WTC11 (cell line): Measurements from ENCODE around the gene SHLD1. TPM values are rescaled to one million over a fixed set of nuclear protein-coding genes. Genes with fewer than 3 reads are reported as not detected.
"Not testable (repeated sequence)": the region's sequence is repeated elsewhere in the genome, so short reads cannot be mapped to it uniquely, and the experiment has no call there.

Experiments
- ATAC-seq: fragments of 200-7000 bp; cut with Tn5 transposase; 2 replicates; pipeline ENCODE4 v1.10.0; 2021; ENCODE audit warnings: mild to moderate bottlenecking, moderate library complexity
- CTCF ChIA-PET: fragments of 300-600 bp; sonication (Branson Sonifier 250); formaldehyde crosslinking; loops from one replicate; lab custom pipeline; 2021; ENCODE audit warnings: antibody characterized with exemption; lab: Charles Lee
- POLR2A ChIA-PET: fragments of 350-600 bp; sonication (Branson Sonifier 250); formaldehyde crosslinking; loops from one replicate; lab custom pipeline; 2021; ENCODE audit warnings: antibody characterized with exemption; lab: Charles Lee
- DNase-seq: peaks from one replicate; pipeline ENCODE4 v3.0.0; 2021; ENCODE audit warnings: low spot score
- H3K27ac Mint-ChIP-seq: 2 replicates; pipeline ENCODE4 v1.8.0; 2021; ENCODE audit warnings: mixed read lengths
- H3K27me3 Mint-ChIP-seq: 2 replicates; pipeline ENCODE4 v1.8.0; 2021; ENCODE audit warnings: low read depth, mild to moderate bottlenecking, moderate library complexity, mixed read lengths
- H3K36me3 Mint-ChIP-seq: 2 replicates; pipeline ENCODE4 v1.8.0; 2021; ENCODE audit warnings: mixed read lengths
- H3K4me1 Mint-ChIP-seq: 2 replicates; pipeline ENCODE4 v1.8.0; 2022; ENCODE audit warnings: mixed read lengths
- H3K4me3 Mint-ChIP-seq: 2 replicates; pipeline ENCODE4 v1.8.0; 2021; ENCODE audit warnings: mild to moderate bottlenecking, moderate library complexity, mixed read lengths
- H3K9me3 Mint-ChIP-seq: 2 replicates; pipeline ENCODE4 v1.8.0; 2021; ENCODE audit warnings: mixed read lengths
- GABPB1 ChIP-seq: sonication (generic); formaldehyde crosslinking; IDR thresholded peaks from 2 replicates; pipeline ENCODE4 v1.8.1; 2023; ENCODE audit warnings: mild to moderate bottlenecking, missing genetic modification reagents
- GTF2I ChIP-seq: fragments of 250-450 bp; sonication (Bioruptor Pico); conservative IDR thresholded peaks from 2 replicates; pipeline ENCODE4 v1.4.0; 2021; ENCODE audit warnings: mild to moderate bottlenecking
- MYBL2 ChIP-seq: sonication (generic); formaldehyde crosslinking; IDR thresholded peaks from 2 replicates; pipeline ENCODE4 v1.8.1; 2023; ENCODE audit warnings: mild to moderate bottlenecking, moderate library complexity, missing genetic modification reagents
- NFATC4 ChIP-seq: fragments of 250-450 bp; sonication (Bioruptor Pico); IDR thresholded peaks from 2 replicates; pipeline ENCODE4 v1.9.0; 2021; ENCODE audit warnings: mild to moderate bottlenecking
- NFE2L1 ChIP-seq: sonication (generic); formaldehyde crosslinking; IDR thresholded peaks from 2 replicates; pipeline ENCODE4 v1.8.1; 2023; ENCODE audit warnings: missing genetic modification reagents
- NR3C1 ChIP-seq: sonication (generic); formaldehyde crosslinking; conservative IDR thresholded peaks from 2 replicates; pipeline ENCODE4 v1.8.1; 2023; ENCODE audit warnings: low read depth, mild to moderate bottlenecking, missing genetic modification reagents
- SMAD4 ChIP-seq: sonication (generic); formaldehyde crosslinking; IDR thresholded peaks from 2 replicates; pipeline ENCODE4 v1.8.0; 2022; ENCODE audit warnings: mild to moderate bottlenecking, missing genetic modification reagents
- ZNF121 ChIP-seq: sonication (generic); formaldehyde crosslinking; IDR thresholded peaks from 2 replicates; pipeline ENCODE4 v1.8.0; 2023; ENCODE audit warnings: missing genetic modification reagents
- ZNF138 ChIP-seq: sonication (generic); formaldehyde crosslinking; conservative IDR thresholded peaks from 2 replicates; pipeline ENCODE4 v1.8.1; 2022; ENCODE audit warnings: mild to moderate bottlenecking, moderate library complexity, missing genetic modification reagents
- total RNA-seq: library from RNA; stranded (reverse); gene quantifications from 3 replicates; pipeline ENCODE4 v1.2.3, GENCODE V29; 2021
- TF ChIP-seq, protein P1 (sequence below): sonication (generic); formaldehyde crosslinking; IDR thresholded peaks from 2 replicates; pipeline ENCODE4 v1.8.0; 2022; ENCODE audit warnings: missing genetic modification reagents
- TF ChIP-seq, protein P2 (sequence below): sonication (generic); formaldehyde crosslinking; IDR thresholded peaks from 2 replicates; pipeline ENCODE4 v1.8.1; 2023; ENCODE audit warnings: mild to moderate bottlenecking, missing genetic modification reagents
- TF ChIP-seq, protein P3 (sequence below): sonication (generic); formaldehyde crosslinking; IDR thresholded peaks from 2 replicates; pipeline ENCODE4 v1.8.1; 2022; ENCODE audit warnings: low read depth, missing genetic modification reagents, borderline replicate concordance

SHLD1 gene
- total RNA-seq, 1 experiment from 2014 or later, result 4.1 TPM

DNA sequence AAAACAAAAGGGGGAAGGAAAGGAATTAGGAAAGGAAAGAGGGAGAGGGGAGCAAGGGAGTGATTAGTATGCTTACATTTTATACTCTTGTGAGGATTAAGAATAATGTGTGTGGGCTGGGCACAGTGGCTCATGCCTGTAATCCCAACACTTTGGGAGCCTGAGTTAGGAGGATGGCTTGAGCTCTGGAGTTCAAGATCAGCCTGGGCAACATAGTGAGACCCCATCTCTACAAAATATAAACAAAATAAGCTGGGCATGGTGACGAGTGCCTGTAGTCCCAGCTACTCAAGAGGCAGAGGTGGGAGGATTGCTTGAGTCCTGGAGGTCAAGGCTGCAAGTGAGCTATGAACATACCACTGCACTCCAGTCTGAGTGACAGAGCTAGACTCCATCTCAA lies 47.0 kb downstream of the SHLD1 start:
- Mint-ChIP-seq H3K27ac (no peak overlapping the region), H3K4me3 (no peak overlapping the region), H3K9me3 (no peaks in the 10 kb centered on the region), H3K27me3 (no peaks in the 10 kb centered on the region), H3K4me1 (peaks cover 29% of the 10 kb centered on the region), H3K36me3 (no peaks in the 10 kb centered on the region; the same call in 1 of the 2 replicates)
- ChIA-PET POLR2A (no interaction called here), CTCF (interaction anchor here (0.7 to 1.4 kb wide), 3 partner anchors 8 to 267 kb away, joined by 3 to 6 read pairs (median 6); no protein-coding TSS in a partner anchor)
- no peak for ATAC-seq
- TF ChIP-seq, protein P1, sequence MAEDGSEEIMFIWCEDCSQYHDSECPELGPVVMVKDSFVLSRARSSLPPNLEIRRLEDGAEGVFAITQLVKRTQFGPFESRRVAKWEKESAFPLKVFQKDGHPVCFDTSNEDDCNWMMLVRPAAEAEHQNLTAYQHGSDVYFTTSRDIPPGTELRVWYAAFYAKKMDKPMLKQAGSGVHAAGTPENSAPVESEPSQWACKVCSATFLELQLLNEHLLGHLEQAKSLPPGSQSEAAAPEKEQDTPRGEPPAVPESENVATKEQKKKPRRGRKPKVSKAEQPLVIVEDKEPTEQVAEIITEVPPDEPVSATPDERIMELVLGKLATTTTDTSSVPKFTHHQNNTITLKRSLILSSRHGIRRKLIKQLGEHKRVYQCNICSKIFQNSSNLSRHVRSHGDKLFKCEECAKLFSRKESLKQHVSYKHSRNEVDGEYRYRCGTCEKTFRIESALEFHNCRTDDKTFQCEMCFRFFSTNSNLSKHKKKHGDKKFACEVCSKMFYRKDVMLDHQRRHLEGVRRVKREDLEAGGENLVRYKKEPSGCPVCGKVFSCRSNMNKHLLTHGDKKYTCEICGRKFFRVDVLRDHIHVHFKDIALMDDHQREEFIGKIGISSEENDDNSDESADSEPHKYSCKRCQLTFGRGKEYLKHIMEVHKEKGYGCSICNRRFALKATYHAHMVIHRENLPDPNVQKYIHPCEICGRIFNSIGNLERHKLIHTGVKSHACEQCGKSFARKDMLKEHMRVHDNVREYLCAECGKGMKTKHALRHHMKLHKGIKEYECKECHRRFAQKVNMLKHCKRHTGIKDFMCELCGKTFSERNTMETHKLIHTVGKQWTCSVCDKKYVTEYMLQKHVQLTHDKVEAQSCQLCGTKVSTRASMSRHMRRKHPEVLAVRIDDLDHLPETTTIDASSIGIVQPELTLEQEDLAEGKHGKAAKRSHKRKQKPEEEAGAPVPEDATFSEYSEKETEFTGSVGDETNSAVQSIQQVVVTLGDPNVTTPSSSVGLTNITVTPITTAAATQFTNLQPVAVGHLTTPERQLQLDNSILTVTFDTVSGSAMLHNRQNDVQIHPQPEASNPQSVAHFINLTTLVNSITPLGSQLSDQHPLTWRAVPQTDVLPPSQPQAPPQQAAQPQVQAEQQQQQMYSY (CRISPR knock-in tag), result no peak
- peak; percentile 87; the same call in 1 of the 2 replicates for TF ChIP-seq ZNF121 (CRISPR knock-in tag)
- no peak for DNase-seq

DNA sequence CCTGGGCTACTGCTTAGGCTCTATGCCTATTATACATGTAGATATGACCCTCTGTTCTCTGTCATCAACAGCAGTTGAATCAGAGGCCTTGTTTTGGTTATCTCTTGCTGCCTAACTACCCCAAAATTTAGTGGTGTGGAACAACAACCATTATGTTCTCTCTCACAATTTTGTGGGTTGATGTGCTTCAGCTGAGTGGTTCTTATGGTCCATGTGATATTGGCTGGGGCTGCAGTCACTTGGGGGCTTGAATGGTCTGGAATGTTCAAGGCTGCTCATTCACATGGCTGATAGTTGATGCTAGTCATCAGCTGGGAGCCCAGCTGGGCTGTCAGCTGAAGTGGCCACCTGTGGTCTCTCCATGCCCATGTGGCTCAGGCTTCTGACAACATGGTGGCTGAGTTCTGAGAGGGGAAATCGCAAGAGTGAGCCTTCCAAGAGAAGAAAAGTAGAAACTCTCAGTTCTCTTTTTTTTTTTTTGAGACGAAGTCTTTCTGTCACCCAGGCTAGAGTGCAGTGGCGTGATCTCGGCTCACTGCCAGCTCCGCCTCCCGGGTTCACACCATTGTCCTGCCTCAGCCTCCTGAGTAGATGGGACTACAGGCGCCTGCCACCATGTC lies 47.8 kb downstream of the SHLD1 start:
- POLR2A ChIA-PET, result no interaction called here
- no peak for ATAC-seq
- DNase-seq, result no peak
- no peaks in the 10 kb centered on the region; the same call in 1 of the 2 replicates for H3K36me3 Mint-ChIP-seq
- no peak overlapping the region for H3K4me3 Mint-ChIP-seq
- CTCF ChIA-PET, result interaction anchor here (1.0 to 1.2 kb wide), 2 partner anchors 9 to 10 kb away, joined by 3 read pairs; no protein-coding TSS in a partner anchor
- 0 out of 2 replicates have a peak overlapping the region, but pooled peaks have one; percentile 4 for H3K27ac Mint-ChIP-seq
- no peaks in the 10 kb centered on the region for H3K9me3 Mint-ChIP-seq
- peaks cover 29% of the 10 kb centered on the region for H3K4me1 Mint-ChIP-seq
- H3K27me3 Mint-ChIP-seq, result no peaks in the 10 kb centered on the region
- no peak for TF ChIP-seq MYBL2 (CRISPR knock-in tag)
- TF ChIP-seq GABPB1 (CRISPR knock-in tag), result no peak
- TF ChIP-seq NFATC4, result no peak
- TF ChIP-seq, protein P2, sequence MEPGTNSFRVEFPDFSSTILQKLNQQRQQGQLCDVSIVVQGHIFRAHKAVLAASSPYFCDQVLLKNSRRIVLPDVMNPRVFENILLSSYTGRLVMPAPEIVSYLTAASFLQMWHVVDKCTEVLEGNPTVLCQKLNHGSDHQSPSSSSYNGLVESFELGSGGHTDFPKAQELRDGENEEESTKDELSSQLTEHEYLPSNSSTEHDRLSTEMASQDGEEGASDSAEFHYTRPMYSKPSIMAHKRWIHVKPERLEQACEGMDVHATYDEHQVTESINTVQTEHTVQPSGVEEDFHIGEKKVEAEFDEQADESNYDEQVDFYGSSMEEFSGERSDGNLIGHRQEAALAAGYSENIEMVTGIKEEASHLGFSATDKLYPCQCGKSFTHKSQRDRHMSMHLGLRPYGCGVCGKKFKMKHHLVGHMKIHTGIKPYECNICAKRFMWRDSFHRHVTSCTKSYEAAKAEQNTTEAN (CRISPR knock-in tag), result no peak

DNA sequence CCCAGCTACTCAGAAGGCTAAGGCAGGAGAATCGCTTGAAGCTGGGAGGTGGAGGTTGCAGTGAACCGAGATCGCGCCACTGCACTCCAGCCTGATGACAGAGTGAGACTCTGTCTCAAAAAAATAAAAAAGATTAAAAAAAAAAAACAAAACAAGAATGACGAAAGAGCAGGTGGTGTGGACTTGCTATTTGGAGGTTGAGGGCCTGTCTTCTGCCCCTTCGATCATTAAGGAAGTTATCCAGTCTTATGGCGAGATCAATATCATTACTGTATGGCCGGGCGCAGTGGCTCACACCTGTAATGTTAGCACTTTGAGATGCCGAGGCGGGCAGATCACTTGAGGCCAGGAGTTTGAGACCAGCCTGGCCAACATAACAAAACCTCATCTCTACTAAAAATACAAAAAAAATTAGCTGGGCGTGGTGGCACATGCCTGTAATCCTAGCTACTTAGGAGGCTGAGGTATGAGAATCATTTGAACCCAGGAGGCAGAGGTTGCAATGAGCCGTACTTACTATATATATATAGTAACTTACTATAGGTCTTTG lies 53.6 kb downstream of the SHLD1 start:
- DNase-seq, H3K27ac Mint-ChIP-seq, H3K27me3 Mint-ChIP-seq, POLR2A ChIA-PET, H3K36me3 Mint-ChIP-seq, H3K9me3 Mint-ChIP-seq, ATAC-seq, CTCF ChIA-PET, H3K4me3 Mint-ChIP-seq: not testable (repeated sequence)
- H3K4me1 Mint-ChIP-seq, result peaks cover 11% of the 10 kb centered on the region

DNA sequence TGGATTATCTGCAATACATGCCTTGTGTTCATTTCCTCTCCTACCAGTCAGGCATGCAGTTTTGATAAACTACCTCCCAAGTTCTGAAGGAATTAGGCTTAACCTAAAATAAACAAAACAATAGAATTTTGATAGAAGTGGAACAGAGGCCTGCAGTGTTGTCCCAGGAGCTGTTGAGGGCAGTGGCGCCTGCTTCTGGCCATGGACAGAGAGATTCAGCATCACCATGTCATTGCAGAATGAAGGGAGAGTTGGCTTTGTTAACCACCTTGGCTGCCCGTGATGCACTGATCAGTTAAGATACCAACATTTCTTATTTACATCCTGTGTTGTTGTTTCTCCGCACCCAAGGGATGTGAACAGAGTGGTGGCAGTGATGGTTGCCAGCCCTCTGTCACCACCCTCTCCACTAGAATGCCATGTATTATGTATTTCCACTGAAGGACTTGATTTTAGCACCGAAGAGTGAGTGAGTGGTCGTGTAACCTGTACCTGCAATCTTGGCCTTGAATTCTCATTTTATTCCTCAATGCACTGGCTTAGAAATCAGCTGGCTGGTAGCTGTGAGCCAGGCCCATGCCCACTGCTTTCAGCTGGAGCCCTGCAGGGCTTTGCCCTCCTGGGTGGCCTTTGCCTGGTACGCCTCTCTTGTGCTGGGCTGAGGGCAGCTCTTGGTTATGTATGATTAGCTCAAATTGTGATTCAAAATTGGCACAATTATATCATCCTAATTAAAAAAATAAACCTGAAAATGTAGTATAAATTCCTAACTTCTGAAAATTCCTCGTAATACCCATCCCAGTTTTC lies 56.5 kb downstream of the SHLD1 start:
- ATAC-seq, result peak; percentile 85
- peak overlapping the region; percentile 66 for H3K27ac Mint-ChIP-seq
- H3K4me1 Mint-ChIP-seq, result peaks cover 11% of the 10 kb centered on the region
- CTCF ChIA-PET, result interaction anchor here (0.7 to 2.4 kb wide), 5 partner anchors 11 to 281 kb away, joined by 3 to 9 read pairs (median 3); no protein-coding TSS in a partner anchor
- H3K36me3 Mint-ChIP-seq, result no peaks in the 10 kb centered on the region; the same call in 1 of the 2 replicates
- TF ChIP-seq ZNF138 (CRISPR knock-in tag) (no peak), SMAD4 (no peak), NFE2L1 (CRISPR knock-in tag) (no peak), NR3C1 (CRISPR knock-in tag) (no peak), GTF2I (no peak)
- TF ChIP-seq, protein P2 (CRISPR knock-in tag), result no peak
- TF ChIP-seq, protein P3, sequence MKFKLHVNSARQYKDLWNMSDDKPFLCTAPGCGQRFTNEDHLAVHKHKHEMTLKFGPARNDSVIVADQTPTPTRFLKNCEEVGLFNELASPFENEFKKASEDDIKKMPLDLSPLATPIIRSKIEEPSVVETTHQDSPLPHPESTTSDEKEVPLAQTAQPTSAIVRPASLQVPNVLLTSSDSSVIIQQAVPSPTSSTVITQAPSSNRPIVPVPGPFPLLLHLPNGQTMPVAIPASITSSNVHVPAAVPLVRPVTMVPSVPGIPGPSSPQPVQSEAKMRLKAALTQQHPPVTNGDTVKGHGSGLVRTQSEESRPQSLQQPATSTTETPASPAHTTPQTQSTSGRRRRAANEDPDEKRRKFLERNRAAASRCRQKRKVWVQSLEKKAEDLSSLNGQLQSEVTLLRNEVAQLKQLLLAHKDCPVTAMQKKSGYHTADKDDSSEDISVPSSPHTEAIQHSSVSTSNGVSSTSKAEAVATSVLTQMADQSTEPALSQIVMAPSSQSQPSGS (CRISPR knock-in tag), result no peak
- TF ChIP-seq, all 79 proteins: peak for 0
- DNase-seq, result no peak
- Mint-ChIP-seq H3K27me3 (no peaks in the 10 kb centered on the region; the same call in 1 of the 2 replicates), H3K4me3 (no peak overlapping the region), H3K9me3 (no peaks in the 10 kb centered on the region)
- POLR2A ChIA-PET, result no interaction called here
